ENCODE data around the gene ZNF2. TPM values are rescaled to one million over a fixed set of nuclear protein-coding genes. Genes with fewer than 3 reads are reported as not detected.

ZNF2 gene
- total RNA-seq, 5 donors from 2014 or later (not counting 1 experiment from before 2014, with no cell fraction given) = 1.8 to 8.2 (median 7.5) TPM

Other genes with a start within 250 kb of the ZNF2 start
- gene MAL, start 140.1 kb upstream of the ZNF2 start, total RNA-seq = 100 to 1,000 TPM; 129 to 179 (median 150) TPM
- 10 to 100 TPM; 32.3 to 58.3 (median 57.0) TPM for gene MRPS5, start 44.0 kb upstream of the ZNF2 start, total RNA-seq
- 10 to 100 TPM; 11.8 to 29.2 (median 25.5) TPM for gene ZNF514, start 6.0 kb upstream of the ZNF2 start, total RNA-seq
- gene ZNF892, start 41.7 kb downstream of the ZNF2 start, total RNA-seq = 1 to 10 TPM; 2.7 to 6.0 (median 4.1) TPM
- 1 to 10 TPM in 2 of 5 donors, under 1 TPM in 3; 0.30 to 2.1 (median 0.40) TPM for gene PROM2, start 108.6 kb downstream of the ZNF2 start, total RNA-seq
- gene KCNIP3, start 131.5 kb downstream of the ZNF2 start, total RNA-seq = not detected
- 10 to 100 TPM; 26.4 to 34.9 (median 28.7) TPM for gene FAHD2A, start 236.9 kb downstream of the ZNF2 start, total RNA-seq